Muscle of back (tissue), 13 donors: Measurements from ENCODE around the gene PDGFB. TPM values are rescaled to one million over a fixed set of nuclear protein-coding genes. Genes with fewer than 3 reads are reported as not detected.
A peak's percentile ranks its signal among the peaks of the same experiment; 100 is the strongest.

ENCODE experiments used
- DNase-seq, 3 donors: peaks; one replicate each; pipeline versions ENCODE4 v3.0.0 to v3.0.0-alpha.2; 2013
- long read RNA-seq, 9 donors: transcript quantifications; one replicate each; lab custom pipeline, GENCODE V29; 2026
- polyA plus RNA-seq, 10 donors: library from polyadenylated mRNA; unstranded; fragments of 120-200 nt; gene quantifications; one replicate each; pipeline ENCODE4 v1.2.1, GENCODE V29; 2013; ENCODE audit not compliant: insufficient read length in 10 of 10

Gene PDGFB
- 10 to 100 TPM; 14.6 to 23.9 (median 16.9) TPM for polyA plus RNA-seq
- long read RNA-seq, donor 1, partial matches to known transcripts, result 0 of 4 reads
- long read RNA-seq, donor 1, other reads (novel, unspliced or antisense), result 0 of 4 reads
- long read RNA-seq, donor 2, partial matches to known transcripts, result 0 of 4 reads
- long read RNA-seq, donor 2, other reads (novel, unspliced or antisense), result 0 of 4 reads
- long read RNA-seq, donor 3, result 0 reads
- long read RNA-seq, donor 4, partial matches to known transcripts, result 0 of 3 reads
- long read RNA-seq, donor 4, other reads (novel, unspliced or antisense), result 0 of 3 reads
- long read RNA-seq, donor 5, transcript PDGFB-201 (7 exons, 3,497 nt), result major isoform, 5 of 5 reads
- long read RNA-seq, donor 5, partial matches to known transcripts, result 0 of 5 reads
- long read RNA-seq, donor 5, other reads (novel, unspliced or antisense), result 0 of 5 reads
- long read RNA-seq, donor 6, partial matches to known transcripts, result 0 of 2 reads
- long read RNA-seq, donor 6, other reads (novel, unspliced or antisense), result 0 of 2 reads
- long read RNA-seq, donor 7, partial matches to known transcripts, result 7 of 11 reads
- long read RNA-seq, donor 7, other reads (novel, unspliced or antisense), result 0 of 11 reads
- long read RNA-seq, donor 8, partial matches to known transcripts, result 0 of 4 reads
- long read RNA-seq, donor 8, other reads (novel, unspliced or antisense), result 0 of 4 reads
- long read RNA-seq, donor 9, partial matches to known transcripts, result 0 of 2 reads
- long read RNA-seq, donor 9, other reads (novel, unspliced or antisense), result 0 of 2 reads

DNA sequence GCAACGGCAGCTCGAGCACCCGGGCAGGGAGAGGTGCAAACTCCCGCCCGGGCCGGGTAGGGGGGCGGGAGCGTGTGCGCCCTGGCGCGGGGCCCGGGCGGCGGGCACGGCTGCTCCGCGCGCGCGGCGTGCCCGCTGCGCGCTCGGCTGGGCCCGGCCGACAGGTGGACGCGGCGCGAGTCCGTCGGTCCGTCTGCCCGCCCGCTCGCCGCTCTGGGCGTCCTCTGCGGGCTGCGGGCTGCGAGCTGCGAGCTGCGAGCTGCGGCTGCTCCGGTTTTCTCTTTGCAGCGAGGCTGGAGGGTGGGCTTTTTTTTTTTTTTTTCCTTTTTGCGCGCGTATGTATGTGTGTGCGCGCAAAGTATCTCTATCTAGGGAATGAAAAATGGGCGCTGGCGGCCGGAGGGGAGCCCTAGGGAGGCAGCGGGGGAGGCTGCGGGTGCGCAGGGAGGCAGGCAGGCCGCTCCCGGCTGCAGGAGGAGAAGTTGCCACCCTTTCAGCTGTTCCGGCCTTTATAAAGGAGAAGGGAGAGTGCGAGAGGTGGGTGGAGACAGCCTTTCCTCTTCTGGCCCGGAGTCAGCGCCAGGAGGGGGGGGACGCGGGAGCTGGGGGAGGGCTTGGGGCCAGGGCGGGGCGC is at the start of gene PDGFB:
Gene PDGFB, minus strand, starts transcription at position 487 of the 634 bp plus-strand sequence. CDS start 1,019 bp downstream, outside the sequence.
- DNase-seq, result peak in 1 of 3 donors; percentile 67

DNA sequence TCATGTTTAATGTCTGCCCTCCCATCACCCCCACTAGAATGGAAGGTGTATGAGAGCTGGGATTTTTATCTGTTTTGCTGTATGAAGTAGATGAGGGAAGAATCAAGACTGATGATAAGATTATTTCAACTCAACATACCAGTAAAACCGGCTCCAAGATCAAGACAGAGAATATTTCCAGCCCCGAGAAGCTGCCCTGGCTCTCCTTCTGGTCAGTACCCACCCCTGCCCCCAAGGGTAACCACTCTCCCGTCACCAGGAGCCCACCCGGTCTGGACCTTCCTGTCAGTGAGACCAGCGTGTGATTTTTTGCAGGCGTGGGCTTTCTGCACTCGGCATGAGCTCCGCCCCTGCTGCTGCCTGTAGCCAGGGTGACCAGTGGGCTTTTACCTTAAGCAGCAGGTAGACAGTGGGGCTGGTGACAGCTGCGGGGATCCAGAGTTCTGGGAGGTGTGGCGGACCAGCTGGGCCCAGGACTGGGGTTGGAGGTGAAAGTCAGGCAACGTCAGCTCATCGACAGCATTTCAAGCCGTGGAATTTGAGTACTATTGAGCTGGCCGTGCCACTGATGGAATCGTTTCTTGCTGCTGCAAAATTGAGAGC is 49.1 kb upstream of the PDGFB start:
- DNase-seq, result no peak

DNA sequence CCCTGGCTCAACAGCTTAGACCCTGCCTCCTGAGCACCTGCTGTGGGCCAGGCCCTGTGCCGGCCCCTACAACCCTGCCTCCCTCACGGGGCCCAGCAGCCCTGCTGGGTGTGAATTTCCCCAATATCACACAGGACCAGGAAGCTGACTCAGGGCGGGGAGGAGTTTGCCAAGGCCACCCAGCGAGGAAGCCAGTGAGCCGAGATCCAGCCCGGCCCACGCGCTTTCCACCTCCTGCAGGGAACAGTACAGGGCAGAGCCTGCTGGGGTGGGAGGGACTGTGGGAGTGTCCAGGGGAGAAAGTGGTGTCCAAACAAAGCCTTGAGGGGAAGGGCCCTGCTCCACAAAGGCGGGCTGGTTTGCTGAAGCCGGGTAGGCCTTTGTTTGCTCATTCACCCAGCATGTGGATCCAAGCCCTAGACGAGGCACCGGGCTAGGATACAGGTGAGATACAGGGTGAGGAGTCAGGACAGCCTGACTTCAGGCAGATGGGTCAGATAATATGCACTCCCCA is 47.8 kb upstream of the PDGFB start:
- DNase-seq, result peak; percentile 71 to 86 (median 85)

DNA sequence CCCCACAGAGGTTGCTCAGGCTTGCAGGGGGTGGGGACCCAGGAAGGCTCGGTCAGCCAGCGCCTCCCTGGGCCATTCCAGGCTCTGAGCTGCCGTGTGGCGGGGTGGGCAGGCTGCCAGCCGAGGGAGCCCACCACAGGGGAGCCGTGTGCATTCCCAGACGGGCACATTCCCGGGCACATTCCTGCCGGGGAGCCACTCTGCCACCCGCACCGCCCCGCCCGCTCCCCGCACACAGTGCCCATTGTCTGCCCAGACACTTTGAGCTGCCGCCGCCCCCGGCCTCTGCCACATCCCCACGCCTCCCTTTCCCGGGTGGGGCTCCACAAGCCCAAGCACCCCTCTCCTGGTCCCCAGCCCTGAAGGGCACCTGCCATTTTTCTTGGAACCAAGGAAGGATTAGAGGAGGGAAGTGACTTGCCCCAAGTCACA is 47.3 kb upstream of the PDGFB start:
- no peak for DNase-seq

DNA sequence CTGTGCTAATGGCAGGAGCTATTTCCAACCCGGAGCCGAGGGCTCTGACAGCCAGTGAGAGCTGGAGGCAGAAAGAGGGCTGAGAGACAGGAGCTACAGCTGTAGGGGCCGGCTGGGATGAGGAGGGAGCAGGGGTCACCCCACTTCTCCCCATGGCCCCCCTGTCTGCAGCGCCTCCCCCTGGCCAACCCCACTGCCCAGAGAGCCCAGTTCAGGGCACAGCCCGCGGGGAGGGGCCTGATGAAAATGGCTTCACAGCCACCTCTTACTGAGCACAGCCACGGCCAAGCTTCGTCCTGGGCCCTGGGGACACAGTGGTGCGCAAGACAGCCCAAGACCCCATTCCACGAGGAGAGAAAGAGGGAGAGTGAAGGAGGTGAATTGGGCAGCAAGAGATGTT is 46.7 kb upstream of the PDGFB start:
- DNase-seq, result no peak

DNA sequence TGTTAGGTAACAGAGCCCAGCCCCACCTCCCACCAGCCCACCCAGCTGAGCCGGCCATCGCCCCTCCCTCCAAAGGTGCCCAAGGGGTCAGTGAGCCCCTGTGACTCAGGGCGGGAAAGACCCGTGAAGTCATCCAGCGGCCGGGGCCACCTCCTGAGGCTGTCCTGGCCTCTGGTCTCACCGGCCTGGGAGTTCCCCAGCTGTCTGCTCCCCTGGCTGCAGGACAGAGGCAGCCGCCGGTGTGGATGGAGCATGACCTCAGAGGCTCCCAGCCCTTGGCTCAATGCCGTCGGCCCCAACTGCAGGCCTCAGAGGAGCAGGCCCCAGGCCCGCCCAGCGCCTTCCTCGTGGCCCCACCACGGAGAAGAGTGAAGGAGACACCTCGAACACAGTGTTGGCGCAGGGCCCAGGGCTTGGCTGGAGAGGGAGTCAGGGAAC is 46.0 kb upstream of the PDGFB start:
- peak; percentile 53 to 82 (median 70) for DNase-seq

DNA sequence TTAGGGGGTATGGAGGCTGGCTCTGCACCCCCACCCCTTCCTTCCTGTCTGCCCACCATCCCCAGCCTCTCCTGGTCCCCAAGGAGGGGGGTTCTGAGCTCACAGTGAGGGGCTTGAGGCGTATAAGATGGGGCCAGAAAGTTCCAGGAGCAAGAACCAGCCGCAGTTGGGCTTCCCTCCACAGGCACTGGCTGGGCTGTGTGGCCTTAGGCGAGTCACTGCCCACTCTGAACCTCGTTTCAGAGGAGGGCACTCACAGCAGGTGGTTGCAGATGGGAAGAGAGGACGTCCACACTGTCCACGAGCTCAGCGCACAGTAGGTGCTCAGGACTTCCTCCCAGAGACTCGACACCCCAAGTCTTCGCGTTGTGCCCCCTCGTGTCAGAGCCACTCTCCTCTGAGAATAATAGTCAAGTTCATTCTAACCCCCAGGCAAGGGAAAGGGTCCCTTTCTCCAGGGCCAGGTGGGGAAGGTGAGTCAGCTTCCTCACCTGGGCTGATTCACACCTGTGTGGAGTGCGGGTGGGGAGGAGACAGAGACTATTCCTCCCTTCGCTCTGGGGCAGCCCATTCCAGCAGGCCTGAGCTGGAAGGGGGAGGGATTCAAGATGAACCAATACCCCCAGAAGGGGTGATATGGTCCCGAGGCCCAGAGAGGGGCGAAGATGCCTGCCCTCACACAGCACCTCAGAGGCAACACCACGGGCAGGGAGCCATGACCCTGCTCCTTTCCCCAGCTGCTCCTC is 45.4 kb upstream of the PDGFB start:
- DNase-seq, result no peak

DNA sequence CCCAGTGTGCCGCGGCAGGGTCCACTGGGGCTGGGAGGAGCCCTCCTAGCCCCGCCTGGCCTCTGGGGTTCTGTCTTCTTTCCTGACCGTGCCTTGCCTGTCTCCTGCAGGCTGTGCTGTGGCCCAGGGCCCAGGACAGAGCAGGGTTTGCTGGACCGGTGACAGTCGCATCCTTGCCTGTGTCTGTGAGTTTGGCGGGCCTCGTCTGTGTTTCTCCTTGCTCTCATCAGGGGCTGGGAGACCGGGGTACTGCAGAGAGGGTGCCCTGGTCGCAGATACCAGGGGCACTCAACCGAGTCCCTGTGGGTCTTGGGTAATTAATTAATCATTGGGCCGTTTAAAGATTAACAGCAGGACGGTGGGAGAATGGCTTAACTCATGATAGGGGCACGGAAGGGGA is 44.8 kb upstream of the PDGFB start:
- DNase-seq, result no peak

DNA sequence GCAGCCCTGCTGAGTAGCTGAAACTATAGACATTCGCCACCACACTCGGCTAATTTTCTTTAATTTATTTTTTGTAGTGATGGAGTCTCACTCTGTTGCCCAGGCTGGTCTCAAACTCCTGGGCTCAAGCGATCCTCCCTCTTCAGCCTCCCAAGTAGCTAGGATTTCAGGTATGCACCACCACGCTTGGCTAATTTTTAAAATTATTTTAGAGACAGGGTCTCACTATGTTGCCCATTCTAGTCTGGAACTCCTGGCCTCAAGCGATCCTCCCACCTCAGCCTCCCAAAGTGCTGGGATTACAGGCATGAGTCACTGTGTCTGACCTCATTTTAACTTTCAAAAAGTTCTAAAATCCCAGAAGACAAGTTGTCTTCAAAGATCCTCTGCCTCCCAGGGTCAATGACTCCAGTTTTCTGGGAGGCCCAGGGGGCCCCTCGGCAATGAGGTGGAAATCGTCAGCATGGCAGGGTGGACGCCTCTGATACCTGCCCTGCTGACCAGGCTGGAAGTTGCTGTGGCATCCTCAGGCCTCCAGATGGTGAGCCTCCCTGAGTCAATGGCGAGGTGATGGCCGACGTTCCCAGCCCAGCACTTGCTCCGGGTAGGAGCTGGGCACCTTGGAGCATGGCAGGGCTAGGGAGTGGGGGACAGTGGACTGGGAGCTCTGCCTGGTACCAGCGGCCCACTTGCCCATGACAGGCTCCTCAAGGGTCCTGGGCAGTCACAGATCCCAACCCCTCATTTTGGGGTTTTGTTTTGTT is 43.5 kb upstream of the PDGFB start:
- DNase-seq, result no peak

DNA sequence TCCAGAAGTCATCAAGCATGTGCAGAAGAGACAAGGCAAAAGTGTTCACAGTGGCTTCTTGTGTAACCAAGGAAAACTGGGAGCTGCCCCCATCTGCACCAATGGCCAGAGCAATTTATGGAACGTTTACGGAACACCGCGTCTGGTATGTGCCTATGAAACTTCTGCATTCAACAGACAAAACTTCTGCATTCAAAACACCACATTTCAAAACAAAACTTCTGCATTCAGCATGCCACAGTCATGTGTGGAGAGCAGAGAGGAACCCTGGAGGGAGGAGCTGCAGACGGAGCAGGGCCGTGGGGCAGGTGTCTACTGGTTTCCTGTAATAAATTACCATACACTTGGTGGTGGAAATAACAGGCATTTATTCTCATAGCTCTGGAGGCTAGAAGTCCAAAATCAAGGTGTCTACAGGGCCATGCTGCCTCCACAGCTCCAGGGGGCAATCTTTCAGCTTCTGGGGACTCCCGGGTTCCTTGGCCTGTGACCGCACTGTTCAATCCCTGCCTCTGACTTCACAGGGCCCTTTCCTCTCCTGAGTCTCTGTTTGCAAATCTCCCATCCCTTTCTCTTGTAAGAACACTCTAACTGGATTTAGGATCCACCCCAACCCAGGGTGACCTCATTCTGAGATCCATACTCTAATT is 42.4 kb upstream of the PDGFB start:
- DNase-seq, result no peak

DNA sequence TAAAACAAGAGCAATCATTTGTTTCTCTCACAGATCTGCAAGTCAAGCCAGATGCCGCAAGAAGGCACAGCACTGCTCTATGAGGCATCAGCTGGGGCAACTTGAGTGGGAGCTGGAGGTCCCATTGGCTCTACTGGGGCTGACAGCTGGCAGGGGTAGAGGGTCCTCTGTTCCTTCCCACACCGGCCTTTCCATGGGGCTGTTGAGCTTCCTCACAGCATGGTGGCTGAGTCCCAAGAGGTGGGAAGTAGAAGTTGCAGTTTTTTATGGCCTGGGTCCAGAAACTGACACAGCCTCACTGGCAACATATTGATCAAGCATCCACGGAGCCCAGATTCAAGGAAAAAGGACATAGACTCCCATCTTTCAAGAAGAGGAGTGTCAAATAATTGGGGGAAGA is 40.2 kb upstream of the PDGFB start:
- no peak for DNase-seq

DNA sequence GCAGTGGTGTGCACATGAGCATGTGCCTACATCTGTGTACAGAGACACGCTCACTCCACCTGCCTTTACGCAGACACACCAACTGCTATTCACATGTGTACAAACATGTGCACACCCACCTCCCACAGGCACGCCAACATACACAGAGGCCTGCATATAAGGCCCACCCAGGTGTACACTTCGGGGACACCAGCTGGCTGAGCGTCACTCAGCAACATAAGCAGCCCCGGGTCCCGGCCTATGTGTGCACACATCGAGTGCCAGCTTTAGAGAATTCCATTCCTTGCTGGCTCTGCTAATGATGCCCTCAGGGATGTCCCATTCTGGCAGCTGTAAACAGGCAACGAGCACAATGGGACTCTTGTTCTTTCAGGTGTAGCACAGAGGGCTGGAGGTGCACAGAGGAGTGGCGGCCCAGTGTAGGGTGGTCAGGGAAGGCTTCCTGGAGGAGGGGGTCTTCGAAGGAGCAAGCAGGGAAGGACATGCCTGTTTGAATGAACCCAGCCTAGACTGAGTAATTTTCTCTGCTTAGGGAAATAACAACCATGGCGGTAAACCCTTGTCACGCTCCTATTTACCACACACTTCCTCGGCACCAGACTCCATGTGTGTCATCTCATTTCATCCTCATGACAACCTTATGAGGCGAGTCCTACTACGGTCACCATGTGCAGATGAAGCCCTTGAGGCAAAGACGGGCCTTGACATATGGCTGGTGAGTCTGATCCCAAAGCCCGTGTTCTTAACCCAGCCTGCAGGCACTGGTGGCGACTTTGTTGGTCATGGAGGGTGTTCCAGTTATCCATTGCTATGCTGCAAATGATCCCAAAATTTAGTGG is 39.6 kb upstream of the PDGFB start:
- DNase-seq, result no peak

DNA sequence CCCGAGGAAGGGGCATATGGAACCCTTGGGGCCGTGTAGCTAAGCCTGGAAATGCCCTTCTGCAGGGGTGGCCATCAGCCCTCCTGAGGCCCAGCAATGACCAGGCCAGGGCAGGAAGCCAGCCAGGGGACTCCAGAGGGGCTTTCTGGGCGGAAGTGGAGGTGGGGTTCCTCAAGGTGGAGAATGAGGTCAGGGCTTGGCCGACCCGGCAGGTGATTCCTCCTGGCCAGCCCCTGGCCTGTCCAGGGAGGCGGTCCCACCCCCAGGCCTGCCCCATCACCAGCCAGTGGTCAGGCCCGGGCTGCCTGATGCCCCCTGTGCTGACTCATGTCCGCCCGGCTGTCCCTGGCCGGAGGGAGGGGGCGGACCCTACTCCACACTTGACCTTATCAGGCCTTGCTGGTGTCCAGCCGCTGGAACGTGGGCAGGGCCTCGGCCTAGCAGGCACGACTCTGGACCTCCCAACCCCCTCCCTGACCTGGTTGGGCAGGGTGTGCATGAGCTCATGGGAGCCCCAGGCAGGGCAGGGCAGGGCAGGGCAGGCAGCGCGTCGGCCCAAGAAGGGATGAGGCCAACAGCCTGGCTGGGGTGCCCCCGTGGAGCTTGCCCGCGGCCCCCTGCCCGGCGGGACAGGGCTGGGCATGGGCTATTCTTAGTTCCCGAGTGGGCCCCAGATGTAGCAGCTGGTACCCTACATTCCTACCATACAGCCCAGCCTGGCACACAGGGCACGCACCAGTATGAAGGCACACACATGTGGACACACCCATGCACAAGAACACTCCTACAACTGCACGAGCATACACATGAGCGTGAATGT is 38.8 kb upstream of the PDGFB start:
- DNase-seq, result peak in 1 of 3 donors; percentile 53

DNA sequence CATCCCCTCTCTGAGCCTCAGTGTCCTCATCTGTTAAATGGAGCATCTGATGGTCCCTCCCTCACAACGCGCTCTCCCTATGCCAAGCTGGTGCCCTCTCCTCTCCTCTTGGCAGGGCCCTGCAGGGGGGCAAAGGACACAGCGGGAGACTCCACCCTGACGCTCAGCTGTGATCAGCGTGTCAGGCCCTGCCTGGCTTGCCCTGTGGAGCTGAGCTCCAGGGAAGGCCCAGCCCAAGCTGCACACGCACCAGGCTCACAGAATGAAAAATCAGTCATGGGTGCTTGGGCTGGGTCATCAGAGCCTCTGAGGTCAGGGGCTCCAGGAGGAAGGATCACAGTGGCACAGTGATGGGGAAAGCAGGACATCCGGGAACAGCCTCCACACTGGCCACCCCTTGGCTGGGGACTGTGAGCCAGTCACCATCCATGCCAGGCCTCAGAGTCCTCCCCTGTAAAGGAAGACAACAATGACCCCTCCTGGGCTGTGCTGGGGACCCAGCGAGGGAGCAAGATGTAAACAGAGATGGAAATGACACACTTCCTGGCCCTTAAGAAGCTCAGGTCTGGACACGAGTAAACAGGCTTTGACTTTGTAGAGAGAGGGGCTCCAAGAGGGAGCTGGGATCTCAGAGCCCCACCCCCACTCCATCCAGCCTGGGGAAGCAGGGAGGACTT is 38.0 kb upstream of the PDGFB start:
- peak in 1 of 3 donors; percentile 50 for DNase-seq

DNA sequence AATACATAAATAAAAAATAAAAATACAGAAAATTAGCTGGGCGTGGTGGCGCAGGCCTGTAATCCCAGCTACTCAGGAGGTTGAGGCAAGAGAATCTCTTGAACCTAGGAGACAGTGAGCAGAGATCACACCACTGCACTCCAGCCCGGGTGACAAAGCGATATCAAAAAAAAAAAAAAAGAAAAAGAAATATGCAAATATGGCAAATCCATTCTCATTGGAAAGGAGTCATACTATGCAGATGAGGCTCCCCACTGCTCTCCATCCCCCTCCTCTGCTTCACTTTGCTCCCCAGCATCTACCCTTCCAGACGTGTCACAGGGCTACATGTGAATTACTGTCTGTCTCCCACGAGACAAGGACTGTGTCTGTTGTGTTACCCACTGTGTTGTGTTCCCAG is 36.3 kb upstream of the PDGFB start:
- no peak for DNase-seq

DNA sequence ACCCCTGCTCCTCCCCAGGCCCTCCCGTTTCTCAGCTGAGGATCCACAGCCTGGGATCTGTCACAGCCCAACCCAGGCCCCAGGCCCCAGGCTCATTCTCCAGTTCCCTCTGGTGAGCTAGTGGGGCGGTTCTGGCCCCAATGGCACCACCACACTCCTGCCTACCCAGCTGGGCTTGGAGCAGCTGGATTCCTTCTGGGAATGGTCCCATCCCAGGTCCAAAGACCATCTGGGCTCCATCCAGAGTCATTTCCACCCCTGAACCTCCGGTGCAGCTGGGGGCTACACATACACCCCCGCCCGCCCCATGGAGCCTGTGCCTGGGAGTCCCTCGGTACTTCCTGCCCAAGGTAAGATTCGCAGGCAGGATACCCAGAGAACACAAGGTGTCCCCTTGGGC is 35.5 kb upstream of the PDGFB start:
- no peak for DNase-seq

DNA sequence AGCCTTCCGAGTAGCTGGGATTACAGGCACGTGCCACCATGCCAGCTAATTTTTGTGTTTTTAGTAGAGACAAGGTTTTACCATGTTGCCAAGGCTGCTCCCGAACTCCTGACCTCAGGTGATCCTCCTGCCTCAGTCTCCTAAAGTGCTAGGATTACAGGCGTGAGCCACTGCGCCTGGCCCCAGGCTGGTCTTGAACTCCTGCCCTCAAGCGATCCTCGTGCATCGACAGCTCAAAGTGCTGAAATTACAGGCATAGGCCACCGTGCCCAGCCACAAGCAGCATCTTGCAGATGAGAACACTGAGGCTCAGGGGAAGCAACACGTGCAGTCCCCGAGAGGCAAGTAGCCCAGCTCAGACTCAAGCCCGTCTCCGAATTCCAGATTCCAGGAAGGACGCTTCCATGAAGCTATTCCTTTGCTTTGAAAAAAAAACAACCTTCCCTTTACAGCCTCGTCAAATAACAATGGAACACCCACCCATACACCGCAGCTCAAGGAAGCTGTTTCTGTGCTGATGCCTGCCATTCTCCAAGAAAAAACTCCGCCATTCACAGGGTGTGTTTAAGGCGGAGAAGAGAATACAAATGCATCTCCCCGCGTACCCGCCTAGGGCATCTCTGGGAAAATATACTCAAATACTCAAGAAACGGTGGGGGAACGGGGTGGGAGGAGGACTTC is 34.5 kb upstream of the PDGFB start:
- no peak for DNase-seq
